Measurements from ENCODE around the gene KIF12.

KIF12 gene

GRCh38 chr9:114126247-114127060 is 27.4 kb upstream of the KIF12 start:
- no peak overlapping the region for H3K4me2 ChIP-seq (ENCODE audit: low read length)
- no peak overlapping the region for H2AFZ ChIP-seq (ENCODE audit: low read length)
- no peaks in the 10 kb centered on the region for H3K4me1 ChIP-seq (ENCODE audit: insufficient read depth, low read length, severe bottlenecking)
- H3K9ac ChIP-seq (ENCODE audit: low read length): no peak overlapping the region
- no peaks in the 10 kb centered on the region for H3F3A ChIP-seq (ENCODE audit: insufficient read depth, low read length)
- H3K36me3 ChIP-seq (ENCODE audit: insufficient read depth, low read length): no peaks in the 10 kb centered on the region
- H3K9me3 ChIP-seq (ENCODE audit: low read length): no peaks in the 10 kb centered on the region
- no peak overlapping the region for H3K27ac ChIP-seq (ENCODE audit: low read depth, low read length, poor library complexity, severe bottlenecking)
- no peaks in the 10 kb centered on the region for H3K79me2 ChIP-seq (ENCODE audit: insufficient read depth, low read length)
- H4K20me1 ChIP-seq (ENCODE audit: insufficient read depth, low read length): no peaks in the 10 kb centered on the region
- H3K27me3 ChIP-seq (ENCODE audit: insufficient read depth, low read length): no peaks in the 10 kb centered on the region
- no peak overlapping the region for H3K4me3 ChIP-seq (ENCODE audit: low read depth, low read length, poor library complexity, severe bottlenecking)
- H3K9me2 ChIP-seq (ENCODE audit: low read depth, low read length): no peaks in the 10 kb centered on the region
- TF ChIP-seq EZH2 (IDR thresholded peaks at IDR 0.05; ENCODE audit: borderline replicate concordance, low read length): no peak
- no peak for TF ChIP-seq CTCF (IDR thresholded peaks at IDR 0.05; ENCODE audit: low read length)

GRCh38 chr9:114125476-114126013 is 26.5 kb upstream of the KIF12 start:
- H3K4me2 ChIP-seq (ENCODE audit: low read length): no peak overlapping the region
- no peak overlapping the region for H3K9ac ChIP-seq (ENCODE audit: low read length)
- H4K20me1 ChIP-seq (ENCODE audit: insufficient read depth, low read length): no peaks in the 10 kb centered on the region
- H3K9me3 ChIP-seq (ENCODE audit: low read length): no peaks in the 10 kb centered on the region
- no peaks in the 10 kb centered on the region for H3K9me2 ChIP-seq (ENCODE audit: low read depth, low read length)
- H3K27ac ChIP-seq (ENCODE audit: low read depth, low read length, poor library complexity, severe bottlenecking): no peak overlapping the region
- no peaks in the 10 kb centered on the region for H3K27me3 ChIP-seq (ENCODE audit: insufficient read depth, low read length)
- no peaks in the 10 kb centered on the region for H3F3A ChIP-seq (ENCODE audit: insufficient read depth, low read length)
- no peaks in the 10 kb centered on the region for H3K36me3 ChIP-seq (ENCODE audit: insufficient read depth, low read length)
- no peak overlapping the region for H3K4me3 ChIP-seq (ENCODE audit: low read depth, low read length, poor library complexity, severe bottlenecking)
- TF ChIP-seq CTCF (IDR thresholded peaks at IDR 0.05; ENCODE audit: low read length) (no peak), EZH2 (IDR thresholded peaks at IDR 0.05; ENCODE audit: borderline replicate concordance, low read length) (no peak)
- no peak overlapping the region for H2AFZ ChIP-seq (ENCODE audit: low read length)
- H3K79me2 ChIP-seq (ENCODE audit: insufficient read depth, low read length): no peaks in the 10 kb centered on the region
- H3K4me1 ChIP-seq (ENCODE audit: insufficient read depth, low read length, severe bottlenecking): no peaks in the 10 kb centered on the region

GRCh38 chr9:114124666-114125475 is 25.8 kb upstream of the KIF12 start:
- Histone ChIP-seq H3K9me3 (ENCODE audit: low read length) (no peaks in the 10 kb centered on the region), H2AFZ (ENCODE audit: low read length) (no peak overlapping the region), H3K9ac (ENCODE audit: low read length) (no peak overlapping the region), H4K20me1 (ENCODE audit: insufficient read depth, low read length) (no peaks in the 10 kb centered on the region), H3K27me3 (ENCODE audit: insufficient read depth, low read length) (no peaks in the 10 kb centered on the region), H3K79me2 (ENCODE audit: insufficient read depth, low read length) (no peaks in the 10 kb centered on the region), H3K4me3 (ENCODE audit: low read depth, low read length, poor library complexity, severe bottlenecking) (no peak overlapping the region), H3F3A (ENCODE audit: insufficient read depth, low read length) (no peaks in the 10 kb centered on the region), H3K4me1 (ENCODE audit: insufficient read depth, low read length, severe bottlenecking) (no peaks in the 10 kb centered on the region), H3K9me2 (ENCODE audit: low read depth, low read length) (no peaks in the 10 kb centered on the region), H3K36me3 (ENCODE audit: insufficient read depth, low read length) (no peaks in the 10 kb centered on the region), H3K4me2 (ENCODE audit: low read length) (no peak overlapping the region), H3K27ac (ENCODE audit: low read depth, low read length, poor library complexity, severe bottlenecking) (no peak overlapping the region)
- TF ChIP-seq CTCF (IDR thresholded peaks at IDR 0.05; ENCODE audit: low read length) (no peak), EZH2 (IDR thresholded peaks at IDR 0.05; ENCODE audit: borderline replicate concordance, low read length) (no peak)
